NCI-H2196 (cell line): ENCODE results near the gene EVC2.

ENCODE experiments used
- DNase-seq: peaks from one replicate; lab custom pipeline; 2025; ENCODE audit not compliant: unreplicated experiment; lab: John Stamatoyannopoulos, UW

The EVC2 gene, protein sequence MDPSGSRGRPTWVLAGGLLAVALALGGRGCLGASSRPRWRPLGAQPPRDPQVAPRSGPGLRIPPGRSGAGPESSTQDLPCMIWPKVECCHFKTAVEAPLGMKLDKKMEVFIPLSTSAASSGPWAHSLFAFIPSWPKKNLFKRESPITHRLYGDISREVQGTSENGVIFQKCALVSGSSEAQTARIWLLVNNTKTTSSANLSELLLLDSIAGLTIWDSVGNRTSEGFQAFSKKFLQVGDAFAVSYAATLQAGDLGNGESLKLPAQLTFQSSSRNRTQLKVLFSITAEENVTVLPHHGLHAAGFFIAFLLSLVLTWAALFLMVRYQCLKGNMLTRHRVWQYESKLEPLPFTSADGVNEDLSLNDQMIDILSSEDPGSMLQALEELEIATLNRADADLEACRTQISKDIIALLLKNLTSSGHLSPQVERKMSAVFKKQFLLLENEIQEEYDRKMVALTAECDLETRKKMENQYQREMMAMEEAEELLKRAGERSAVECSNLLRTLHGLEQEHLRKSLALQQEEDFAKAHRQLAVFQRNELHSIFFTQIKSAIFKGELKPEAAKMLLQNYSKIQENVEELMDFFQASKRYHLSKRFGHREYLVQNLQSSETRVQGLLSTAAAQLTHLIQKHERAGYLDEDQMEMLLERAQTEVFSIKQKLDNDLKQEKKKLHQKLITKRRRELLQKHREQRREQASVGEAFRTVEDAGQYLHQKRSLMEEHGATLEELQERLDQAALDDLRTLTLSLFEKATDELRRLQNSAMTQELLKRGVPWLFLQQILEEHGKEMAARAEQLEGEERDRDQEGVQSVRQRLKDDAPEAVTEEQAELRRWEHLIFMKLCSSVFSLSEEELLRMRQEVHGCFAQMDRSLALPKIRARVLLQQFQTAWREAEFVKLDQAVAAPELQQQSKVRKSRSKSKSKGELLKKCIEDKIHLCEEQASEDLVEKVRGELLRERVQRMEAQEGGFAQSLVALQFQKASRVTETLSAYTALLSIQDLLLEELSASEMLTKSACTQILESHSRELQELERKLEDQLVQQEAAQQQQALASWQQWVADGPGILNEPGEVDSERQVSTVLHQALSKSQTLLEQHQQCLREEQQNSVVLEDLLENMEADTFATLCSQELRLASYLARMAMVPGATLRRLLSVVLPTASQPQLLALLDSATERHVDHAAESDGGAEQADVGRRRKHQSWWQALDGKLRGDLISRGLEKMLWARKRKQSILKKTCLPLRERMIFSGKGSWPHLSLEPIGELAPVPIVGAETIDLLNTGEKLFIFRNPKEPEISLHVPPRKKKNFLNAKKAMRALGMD

DNA sequence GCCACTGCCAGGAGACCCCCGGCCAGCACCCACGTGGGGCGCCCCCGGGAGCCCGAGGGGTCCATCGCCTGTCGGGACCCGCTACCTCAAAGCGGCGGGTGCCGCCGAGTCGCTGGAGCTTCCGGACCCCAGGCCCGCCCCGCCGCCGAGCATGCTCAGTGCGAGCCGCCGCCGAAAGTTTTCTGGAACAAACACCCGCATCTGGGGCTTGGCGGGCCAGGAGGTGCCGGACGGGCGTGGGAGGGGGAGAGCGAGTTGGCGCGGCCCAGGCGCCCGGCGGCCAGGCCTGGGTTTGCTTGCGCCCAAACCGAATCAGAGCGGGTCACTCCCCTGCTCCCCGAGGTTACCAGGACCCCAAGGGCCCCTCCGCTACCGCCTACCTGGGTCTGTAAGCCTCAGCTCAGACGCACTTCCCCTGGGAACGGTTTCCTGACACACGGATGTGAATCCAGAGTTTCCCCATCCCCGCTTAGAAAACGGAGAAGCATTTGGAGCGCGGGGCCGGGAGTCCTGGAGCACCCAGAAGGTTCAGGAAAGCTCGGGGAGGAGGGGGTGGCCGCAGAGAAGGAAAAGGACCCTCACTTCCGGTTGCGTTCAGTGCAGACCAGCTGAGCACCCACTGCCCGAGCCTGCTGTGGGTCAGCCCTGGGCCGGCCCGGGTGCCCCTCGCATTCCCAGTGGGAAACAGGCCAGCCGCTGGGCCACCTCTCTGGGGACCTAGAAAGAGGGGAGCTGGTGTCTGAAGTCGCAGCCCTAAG, at the start of gene EVC2:
Gene EVC2, minus strand, starts transcription at position 111 of the 758 bp plus-strand sequence. Its CDS starts 46 bp downstream, at position 65.
- DNase-seq, result no peak

DNA sequence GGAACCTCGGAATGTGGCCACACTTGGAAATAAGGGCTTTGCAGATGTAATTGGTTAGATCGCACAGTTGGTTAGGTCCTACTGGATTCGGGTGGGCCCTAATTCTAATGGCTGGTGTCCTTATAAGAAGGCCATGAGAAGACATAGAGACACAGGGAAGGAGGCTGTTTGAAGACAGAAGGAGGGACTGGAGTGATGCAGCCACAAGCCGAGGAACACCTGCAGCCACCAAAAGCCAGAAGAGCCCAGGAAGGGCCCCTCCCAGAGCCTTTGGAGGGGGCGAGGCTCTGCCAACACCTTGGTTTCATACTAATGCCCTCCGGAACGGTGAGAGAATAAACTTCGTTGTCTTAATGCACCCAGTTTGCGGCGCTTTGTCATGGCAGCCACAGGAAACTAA, 49.6 kb upstream of the EVC2 start:
- no peak for DNase-seq

DNA sequence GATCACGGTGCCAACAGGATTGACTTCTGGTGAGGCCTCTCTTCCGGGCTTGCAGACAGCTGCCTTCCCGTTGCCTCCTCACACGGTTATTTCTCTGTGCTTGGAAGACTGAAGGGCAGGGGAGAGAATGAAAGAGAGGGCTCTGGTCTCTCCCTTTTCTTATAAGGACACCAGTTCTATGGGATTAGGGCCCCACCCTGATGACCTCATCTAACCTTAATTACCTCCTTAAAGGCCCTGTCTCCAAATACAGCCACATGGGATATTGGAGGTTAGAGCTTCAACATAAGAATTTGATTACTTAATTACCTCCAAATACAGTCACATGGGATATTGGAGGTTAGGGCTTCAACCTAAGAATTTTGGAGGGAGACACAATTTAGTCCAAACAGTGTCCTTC, 49.2 kb upstream of the EVC2 start:
- no peak for DNase-seq

DNA sequence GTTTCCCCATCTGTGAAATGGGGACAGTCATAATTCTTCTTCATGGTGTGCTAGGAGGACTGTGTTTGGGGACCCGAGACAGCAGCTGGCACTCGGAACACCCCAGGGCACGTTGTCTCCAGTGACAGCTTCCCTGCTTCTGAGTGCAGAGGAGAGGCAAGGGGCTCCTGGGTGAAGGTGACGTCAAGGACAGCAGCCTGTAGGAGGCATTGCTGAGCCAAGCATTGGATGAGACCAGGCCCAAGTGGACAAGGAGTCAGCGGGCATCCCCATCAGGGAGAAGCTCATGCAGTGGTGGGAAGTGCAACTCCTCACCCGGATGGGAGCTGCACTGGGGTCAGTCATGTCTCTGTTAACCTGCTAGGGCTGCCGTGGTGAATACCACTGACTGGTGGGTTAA, 48.7 kb upstream of the EVC2 start:
- DNase-seq, result no peak

DNA sequence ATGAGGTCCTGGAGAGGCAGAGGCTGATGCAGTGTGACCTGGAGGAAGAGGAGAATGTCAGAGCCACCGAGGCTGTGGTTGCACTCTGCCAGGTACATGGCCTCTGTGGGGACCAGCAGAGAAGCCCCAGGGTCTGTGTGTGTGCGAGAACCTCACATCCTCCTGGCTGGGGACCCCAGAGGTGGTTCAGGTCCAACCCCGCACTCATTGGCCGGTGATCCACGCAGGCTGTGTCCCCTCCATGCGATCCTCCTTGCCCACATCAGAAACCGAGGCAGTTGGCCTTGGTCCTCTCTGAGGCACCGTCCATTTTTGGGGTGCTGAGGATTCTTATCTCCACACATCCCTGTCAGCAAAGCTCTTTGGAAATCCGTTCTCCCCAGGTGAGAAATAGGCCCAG, 47.9 kb upstream of the EVC2 start:
- no peak for DNase-seq

DNA sequence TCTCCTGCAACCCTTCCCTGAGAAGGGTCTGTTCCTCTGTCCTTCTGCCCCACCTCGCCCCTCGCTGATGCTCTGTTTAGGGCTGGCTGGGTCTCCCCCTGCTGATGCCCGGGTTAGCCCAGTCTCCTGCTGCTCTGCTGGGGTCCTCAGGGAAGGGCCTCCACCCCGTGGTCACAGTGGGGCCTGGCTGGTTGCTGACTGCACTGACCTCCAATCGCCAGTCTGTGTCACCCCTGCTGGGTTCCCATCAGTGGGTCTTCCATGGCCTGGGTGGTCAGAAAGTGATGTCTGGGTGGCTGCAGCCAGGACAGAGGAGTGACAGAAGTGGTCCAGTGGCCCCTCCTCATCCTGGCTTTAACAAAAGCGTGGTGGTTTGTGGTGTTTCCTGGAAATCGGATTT, 47.3 kb upstream of the EVC2 start:
- DNase-seq, result no peak

DNA sequence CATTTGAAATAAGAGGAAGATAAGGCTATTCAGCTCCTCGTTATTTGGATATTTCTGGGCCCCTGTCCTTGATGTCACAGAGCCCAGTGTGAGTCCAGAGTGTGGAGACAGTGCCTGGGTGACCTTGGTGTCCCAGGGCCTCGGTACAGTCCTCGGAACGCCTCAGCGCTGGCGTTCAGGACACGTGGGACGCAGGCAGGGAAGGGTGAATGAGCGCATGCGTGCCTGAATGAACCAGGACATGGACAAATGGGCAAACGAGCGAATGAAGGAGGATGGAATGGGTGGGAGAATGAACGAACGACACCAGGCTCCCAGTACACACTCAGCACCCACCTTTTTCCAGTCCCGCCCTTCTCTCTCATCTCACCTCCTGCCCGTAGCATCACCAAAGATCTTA, 46.8 kb upstream of the EVC2 start:
- no peak for DNase-seq

DNA sequence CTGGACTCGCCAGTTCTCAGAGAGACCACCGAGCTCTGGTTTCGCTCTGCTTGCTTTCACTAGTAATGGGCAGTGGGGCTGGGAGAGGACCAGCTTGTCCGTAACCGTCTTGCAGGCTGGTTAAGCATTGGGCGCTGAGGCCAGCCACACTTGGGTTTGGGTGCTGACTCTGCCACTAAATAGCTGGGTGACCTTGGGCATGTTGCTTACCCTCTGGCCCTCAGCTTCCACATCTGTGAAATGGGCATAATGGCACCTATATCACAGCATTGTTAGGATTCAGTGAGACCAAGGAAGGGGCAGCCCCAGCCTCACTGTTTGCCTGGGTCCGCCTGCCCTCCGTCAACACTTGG, 46.1 kb upstream of the EVC2 start:
- no peak for DNase-seq

DNA sequence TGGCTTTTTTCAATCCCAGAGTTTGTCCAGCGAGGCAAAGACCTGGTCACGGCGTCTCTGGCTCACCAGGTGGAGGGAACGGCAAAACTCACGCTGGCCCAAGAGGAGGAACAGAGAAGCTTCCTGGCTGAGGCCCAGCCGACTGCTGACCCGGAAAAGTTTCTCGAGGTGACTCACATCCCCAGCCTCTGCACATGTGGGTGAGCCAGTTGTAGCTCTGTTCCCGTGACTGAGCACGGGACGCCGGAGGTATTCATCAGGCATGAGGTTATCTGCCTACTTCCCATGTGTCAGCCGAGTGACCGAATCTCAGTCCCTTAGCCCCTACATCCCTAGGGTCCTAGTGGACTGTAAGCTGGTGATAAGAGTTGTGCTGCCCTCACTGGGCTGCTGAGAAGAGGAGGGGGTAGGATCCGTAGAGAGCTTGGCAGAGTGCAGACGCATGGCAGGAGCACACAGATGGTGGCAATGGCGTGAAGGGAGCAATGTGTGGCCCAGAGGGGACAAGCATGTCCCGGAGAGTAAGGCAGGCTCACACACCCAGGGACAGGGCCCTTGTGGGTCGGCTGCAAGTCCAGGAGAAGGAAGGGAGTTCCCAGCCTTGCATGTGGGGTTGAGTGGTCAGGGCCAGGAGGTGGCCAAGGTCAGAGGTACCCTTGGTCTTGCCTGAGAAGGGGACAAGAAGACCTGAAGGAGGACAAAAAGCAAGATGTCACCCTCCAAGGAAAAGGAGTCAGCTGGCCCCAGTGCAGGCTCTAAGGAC, 45.6 kb upstream of the EVC2 start:
- no peak for DNase-seq

DNA sequence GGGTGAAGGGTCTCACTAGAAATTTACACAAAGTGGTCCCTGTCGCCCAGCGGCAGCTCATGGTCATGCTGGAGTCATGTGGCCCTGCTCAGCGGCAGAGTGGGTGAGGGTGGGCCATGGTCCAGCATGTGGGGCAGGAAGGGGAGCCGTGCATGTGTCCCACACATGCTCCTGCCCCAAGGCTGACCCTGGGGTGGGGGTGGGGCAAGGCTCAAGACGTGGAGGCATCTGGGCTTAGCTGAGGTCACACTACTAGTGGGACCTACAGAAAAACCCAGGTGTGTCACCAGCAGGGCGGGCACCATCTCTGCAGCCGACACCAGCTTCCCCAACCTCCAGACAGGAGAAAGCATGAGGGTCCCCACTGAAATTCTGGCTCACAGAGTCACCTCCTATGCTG, 45.0 kb upstream of the EVC2 start:
- no peak for DNase-seq

DNA sequence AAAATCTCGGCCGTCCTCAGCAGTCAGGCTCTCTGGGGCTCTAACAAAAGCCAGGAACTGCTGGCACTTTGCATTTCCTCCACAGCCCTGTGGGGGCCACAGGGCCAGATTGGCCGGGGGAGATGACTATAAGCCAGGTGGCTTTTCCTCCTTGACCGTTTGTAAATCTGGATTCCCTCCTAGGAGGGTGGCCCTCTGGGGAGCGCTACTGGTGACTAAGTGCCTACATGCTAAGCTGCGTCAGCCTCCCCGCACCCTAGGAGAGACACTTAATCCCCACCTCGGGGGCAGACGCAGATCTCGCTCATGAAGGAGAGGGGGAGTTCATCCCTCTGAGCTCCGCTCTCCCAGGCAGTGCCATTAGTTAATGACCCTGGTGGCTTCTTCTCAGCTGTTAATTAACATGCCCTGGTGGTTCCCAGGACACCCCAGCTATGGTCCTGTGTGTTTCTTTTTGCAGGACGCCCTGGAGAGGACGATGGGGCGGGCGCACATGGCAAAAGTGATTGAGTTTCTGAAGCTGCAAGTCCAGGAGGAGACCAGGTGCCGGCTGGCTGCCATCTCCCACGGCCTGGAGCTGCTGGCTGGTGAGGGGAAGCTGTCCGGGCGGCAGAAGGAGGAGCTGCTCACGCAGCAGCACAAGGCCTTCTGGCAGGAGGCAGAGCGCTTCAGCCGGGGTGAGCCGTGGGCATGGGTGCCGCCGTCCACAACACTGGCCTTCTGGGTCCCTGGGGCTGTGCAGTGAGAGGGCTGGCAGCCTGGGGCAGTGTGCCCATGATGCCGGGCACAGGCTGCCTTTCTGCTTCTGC, 44.2 kb upstream of the EVC2 start:
- no peak for DNase-seq

DNA sequence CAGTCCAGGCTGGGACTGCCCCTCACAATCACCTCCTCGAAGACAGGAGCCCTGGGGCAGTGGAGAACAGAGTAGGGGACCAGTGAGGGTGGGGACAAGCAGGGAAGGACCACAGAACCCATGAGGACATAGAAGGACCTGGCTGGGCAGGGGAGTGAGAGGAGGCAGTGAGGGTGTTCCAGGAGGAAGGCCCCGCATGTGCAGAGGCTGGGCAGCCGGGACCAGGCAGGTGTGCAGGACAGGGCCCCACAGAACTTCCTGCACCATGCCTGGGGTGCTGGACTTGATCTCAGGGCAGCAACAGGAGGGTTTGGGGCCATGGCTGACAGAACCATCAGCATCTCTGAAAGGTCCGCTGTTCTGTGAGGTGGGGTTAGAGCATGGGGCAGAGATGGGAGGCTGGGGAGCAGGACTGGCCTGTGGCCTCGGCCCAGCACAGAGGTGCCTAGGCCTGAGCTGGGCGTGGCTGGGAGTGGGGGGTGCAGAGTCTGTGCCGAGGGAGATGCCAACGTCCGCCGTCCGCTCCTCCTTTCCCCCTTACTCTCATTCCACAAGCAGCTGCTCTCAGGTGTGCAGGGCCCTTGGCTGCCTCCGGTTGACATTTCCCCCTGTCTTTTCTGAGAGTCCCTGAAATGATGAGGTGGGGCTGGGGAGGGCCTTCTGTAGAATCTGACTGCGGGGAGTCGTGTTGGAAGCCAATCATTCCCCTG, 43.5 kb upstream of the EVC2 start:
- DNase-seq, result no peak

DNA sequence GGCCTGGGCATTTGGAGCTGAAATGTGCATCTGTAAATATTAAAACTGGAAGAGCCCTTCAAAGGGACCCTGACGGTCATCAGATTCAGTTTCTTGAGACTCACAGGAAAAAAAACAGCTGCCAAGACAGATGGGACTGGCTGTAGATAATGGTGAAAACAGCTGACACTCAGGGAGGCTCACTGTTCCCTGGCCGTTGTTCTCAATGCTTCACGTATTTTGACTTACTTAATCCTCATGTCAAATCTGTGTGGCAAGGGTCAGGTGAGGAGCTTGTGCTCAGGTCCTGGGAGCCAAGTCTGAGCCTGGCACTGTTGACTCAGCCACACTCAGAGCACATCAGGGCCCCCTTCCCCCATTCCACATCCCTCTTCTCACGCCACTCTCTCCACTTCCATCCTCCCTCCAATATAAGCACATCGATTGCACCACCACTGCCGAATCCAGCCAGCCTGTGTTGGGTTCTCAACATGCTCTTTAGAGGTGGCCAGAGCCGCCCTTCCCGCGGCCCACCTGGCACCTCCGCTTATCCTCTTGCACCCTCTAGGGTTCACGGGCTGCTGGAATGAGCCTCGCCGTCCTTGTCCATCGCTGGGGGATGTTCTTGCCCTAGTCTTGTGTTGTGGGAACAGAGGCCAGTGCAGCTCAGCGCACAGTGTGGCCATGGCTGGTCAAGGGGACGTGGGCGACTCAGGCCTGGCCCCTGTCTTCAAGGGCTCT, 42.7 kb upstream of the EVC2 start:
- no peak for DNase-seq

DNA sequence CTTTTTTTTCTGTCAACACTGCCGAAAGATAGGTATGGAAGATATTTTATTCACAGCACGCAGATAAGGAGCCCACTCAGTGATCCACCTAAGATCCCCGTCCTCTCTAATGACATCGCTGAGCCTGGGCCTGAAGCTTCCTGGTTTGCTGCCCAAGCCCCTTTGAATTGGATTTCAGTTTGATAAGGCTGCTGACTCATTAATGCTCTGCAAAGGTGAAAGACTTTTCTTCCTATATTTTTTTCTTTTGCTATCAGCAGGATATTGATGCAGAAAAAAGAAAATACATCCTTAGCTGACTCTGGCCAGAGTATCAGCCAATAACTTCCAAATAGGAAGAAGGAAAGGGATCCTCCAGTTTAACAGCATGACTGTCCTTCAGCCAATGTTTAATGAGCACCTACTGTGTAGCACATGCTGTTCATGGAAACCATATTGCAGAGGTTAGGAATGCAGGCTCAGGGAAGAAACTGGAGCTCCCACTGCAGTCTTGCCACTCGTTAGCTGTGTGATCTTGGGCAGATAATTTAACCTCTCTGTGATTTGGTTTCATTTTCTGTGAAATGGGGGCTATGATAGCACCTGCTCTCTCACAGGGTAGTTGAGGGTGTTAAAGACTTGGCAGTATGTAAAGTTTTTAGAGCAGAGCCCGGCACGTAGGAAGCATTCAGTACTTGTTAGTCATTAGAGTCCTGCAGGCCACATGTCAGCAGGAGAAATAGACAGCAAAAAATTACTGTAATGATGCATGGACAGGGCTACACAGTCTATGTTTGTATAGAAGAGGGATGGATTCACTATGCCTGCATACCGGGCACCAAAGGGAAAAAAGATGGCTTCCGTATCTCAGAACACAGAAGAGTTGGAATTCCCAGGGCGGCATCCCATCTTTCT, 41.9 kb upstream of the EVC2 start:
- DNase-seq, result no peak

DNA sequence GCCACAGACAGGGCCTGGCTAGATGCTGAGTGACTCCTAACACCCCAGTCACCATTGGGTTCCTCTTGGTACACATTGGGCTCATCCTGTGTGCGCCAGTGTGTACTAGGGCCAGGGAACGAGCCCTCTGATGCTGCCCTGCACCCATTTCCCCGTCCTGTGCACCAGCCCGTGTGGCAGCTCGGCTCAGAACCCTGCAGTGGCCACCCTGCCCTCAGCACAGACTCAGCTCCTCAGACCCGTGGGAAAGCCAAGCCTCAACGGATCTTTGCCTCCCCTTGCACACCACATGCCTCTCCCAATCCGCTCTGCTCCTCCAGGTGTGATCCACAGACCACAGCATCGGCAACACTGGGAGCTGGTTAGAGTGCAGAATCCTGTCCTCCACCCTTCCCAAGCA, 41.2 kb upstream of the EVC2 start:
- DNase-seq, result no peak

DNA sequence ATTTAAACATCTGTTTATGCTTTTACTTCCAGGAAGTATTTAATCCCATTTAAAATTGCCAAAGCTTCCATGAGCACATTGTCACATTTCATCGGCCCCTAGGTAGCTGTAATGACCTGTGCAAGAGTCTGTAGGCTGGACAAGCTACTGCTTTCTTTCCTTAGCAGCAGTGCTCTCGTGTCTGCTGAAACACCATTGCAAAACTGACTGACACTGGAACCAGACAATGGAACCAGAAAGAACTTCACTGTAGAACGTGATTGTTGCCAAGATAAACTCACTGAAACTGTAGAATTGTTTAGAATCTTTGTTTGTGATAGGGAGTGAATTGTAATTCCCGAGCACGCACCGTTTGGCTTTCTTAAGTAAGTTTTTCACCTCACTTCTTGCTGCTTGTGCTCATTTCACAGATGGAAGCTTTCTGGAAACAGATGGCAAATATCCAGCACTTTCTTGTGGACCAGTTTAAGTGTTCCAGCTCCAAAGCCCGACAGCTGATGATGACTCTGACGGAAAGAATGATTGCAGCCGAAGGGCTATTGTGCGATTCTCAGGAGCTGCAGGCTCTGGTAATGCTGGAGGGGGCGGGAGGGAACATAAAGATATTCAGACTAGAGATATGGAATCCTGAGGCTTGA, 39.5 kb upstream of the EVC2 start:
- DNase-seq, result no peak
